ENCODE measurements around the gene DCP2. TPM values are rescaled to one million over a fixed set of nuclear protein-coding genes. Genes with fewer than 3 reads are reported as not detected.

The DCP2 gene
- polyA plus RNA-seq, 1 donor from 2014 or later, result 26.2 TPM

GRCh38 chr5:113043491-113043931 lies 66.9 kb downstream of the DCP2 start:
- H3K27me3 ChIP-seq (ENCODE audit: insufficient read depth, low read depth, low read length), result no peaks in the 10 kb centered on the region
- no peaks in the 10 kb centered on the region for H3K36me3 ChIP-seq (ENCODE audit: insufficient read depth, low read length)
- no peaks in the 10 kb centered on the region for H3F3A ChIP-seq (ENCODE audit: insufficient read depth, low read length, poor library complexity, severe bottlenecking)
- H2AFZ ChIP-seq (ENCODE audit: low read depth, low read length), result no peak overlapping the region
- H3K9me2 ChIP-seq (ENCODE audit: insufficient read depth, low read length), result no peaks in the 10 kb centered on the region
- no peak overlapping the region for H3K9ac ChIP-seq (ENCODE audit: low read length)
- no peaks in the 10 kb centered on the region for H3K9me3 ChIP-seq (ENCODE audit: low read length)
- no peak overlapping the region for H3K27ac ChIP-seq (ENCODE audit: low read length)
- no peaks in the 10 kb centered on the region for H3K79me2 ChIP-seq (replicated peaks; ENCODE audit: insufficient read depth, low read length)
- TF ChIP-seq SMC3 (conservative IDR thresholded peaks at IDR 0.05; ENCODE audit: poor library complexity), result peak; percentile 54
- peak; percentile 56 for TF ChIP-seq RAD21 (conservative IDR thresholded peaks at IDR 0.05)
- no peak for TF ChIP-seq MXI1 (conservative IDR thresholded peaks at IDR 0.05; ENCODE audit: poor library complexity, severe bottlenecking)
- TF ChIP-seq, protein P1, sequence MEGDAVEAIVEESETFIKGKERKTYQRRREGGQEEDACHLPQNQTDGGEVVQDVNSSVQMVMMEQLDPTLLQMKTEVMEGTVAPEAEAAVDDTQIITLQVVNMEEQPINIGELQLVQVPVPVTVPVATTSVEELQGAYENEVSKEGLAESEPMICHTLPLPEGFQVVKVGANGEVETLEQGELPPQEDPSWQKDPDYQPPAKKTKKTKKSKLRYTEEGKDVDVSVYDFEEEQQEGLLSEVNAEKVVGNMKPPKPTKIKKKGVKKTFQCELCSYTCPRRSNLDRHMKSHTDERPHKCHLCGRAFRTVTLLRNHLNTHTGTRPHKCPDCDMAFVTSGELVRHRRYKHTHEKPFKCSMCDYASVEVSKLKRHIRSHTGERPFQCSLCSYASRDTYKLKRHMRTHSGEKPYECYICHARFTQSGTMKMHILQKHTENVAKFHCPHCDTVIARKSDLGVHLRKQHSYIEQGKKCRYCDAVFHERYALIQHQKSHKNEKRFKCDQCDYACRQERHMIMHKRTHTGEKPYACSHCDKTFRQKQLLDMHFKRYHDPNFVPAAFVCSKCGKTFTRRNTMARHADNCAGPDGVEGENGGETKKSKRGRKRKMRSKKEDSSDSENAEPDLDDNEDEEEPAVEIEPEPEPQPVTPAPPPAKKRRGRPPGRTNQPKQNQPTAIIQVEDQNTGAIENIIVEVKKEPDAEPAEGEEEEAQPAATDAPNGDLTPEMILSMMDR (IDR thresholded peaks at IDR 0.05; ENCODE audit: poor library complexity, severe bottlenecking), result peak; percentile 43
- no peak overlapping the region for H3K4me3 ChIP-seq (ENCODE audit: low read length)
- H3K4me2 ChIP-seq (ENCODE audit: low read length), result no peak overlapping the region
- H4K20me1 ChIP-seq (ENCODE audit: insufficient read depth), result no peaks in the 10 kb centered on the region

GRCh38 chr5:113044776-113045465 lies 68.3 kb downstream of the DCP2 start:
- Histone ChIP-seq H3K9ac (ENCODE audit: low read length) (no peak overlapping the region), H3K79me2 (replicated peaks; ENCODE audit: insufficient read depth, low read length) (no peaks in the 10 kb centered on the region), H4K20me1 (ENCODE audit: insufficient read depth) (no peaks in the 10 kb centered on the region), H3K27me3 (ENCODE audit: insufficient read depth, low read depth, low read length) (no peaks in the 10 kb centered on the region), H2AFZ (ENCODE audit: low read depth, low read length) (no peak overlapping the region), H3F3A (ENCODE audit: insufficient read depth, low read length, poor library complexity, severe bottlenecking) (no peaks in the 10 kb centered on the region), H3K9me3 (ENCODE audit: low read length) (no peaks in the 10 kb centered on the region), H3K9me2 (ENCODE audit: insufficient read depth, low read length) (no peaks in the 10 kb centered on the region), H3K4me2 (ENCODE audit: low read length) (no peak overlapping the region), H3K27ac (ENCODE audit: low read length) (no peak overlapping the region), H3K36me3 (ENCODE audit: insufficient read depth, low read length) (no peaks in the 10 kb centered on the region), H3K4me3 (ENCODE audit: low read length) (no peak overlapping the region)
- TF ChIP-seq, protein P1 (IDR thresholded peaks at IDR 0.05; ENCODE audit: poor library complexity, severe bottlenecking), result no peak
- TF ChIP-seq TAF1 (IDR thresholded peaks at IDR 0.05; ENCODE audit: low read depth) (no peak), EZH2 (IDR thresholded peaks at IDR 0.05; ENCODE audit: borderline replicate concordance, insufficient read depth, low read length, poor library complexity, severe bottlenecking) (no peak), EP300 (conservative IDR thresholded peaks at IDR 0.05; ENCODE audit: poor library complexity, severe bottlenecking) (no peak), POLR2AphosphoS5 (IDR thresholded peaks at IDR 0.05) (no peak), RAD21 (conservative IDR thresholded peaks at IDR 0.05) (no peak), REST (IDR thresholded peaks at IDR 0.05; ENCODE audit: borderline replicate concordance) (no peak)

Data from neural cell (in vitro differentiated cells).